K562 (cell line): ENCODE measurements around the gene TMEM208. TPM values are rescaled to one million over a fixed set of nuclear protein-coding genes. Genes with fewer than 3 reads are reported as not detected.

Experiments used
- ATAC-seq: fragments of 200-7000 bp; cut with Tn5 transposase; 3 replicates; pipeline ENCODE4 v1.9.1; 2020; ENCODE audit warnings: moderate library complexity
- BruUV-seq: library from RNA; stranded (reverse); fragments of 400-500 nt; replicated peaks from 2 replicates; lab custom pipeline; 2021; lab: Mats Ljungman, UMichigan
- CTCF ChIA-PET: fragments of 300-600 bp; formaldehyde crosslinking; extraction: SDS; loops from one replicate; lab custom pipeline; 2021; ENCODE audit warnings: low intra/inter-chr PET ratio; lab: Yijun Ruan, JAX
- POLR2A ChIA-PET: fragments of 300-600, 350-650 bp; sonication (Branson Sonifier 250); formaldehyde crosslinking; extraction: SDS; loops from one replicate; lab custom pipeline; 2021; ENCODE audit warnings: antibody characterized with exemption, inconsistent platforms; lab: Yijun Ruan, JAX
- DNase-seq, 4 experiments: peaks; one replicate each; pipeline versions ENCODE4 v3.0.0 to v3.0.0-alpha.2; 2011 to 2018; ENCODE audit warnings: low spot score in 3 of 4, mixed read lengths in 3 of 4; ENCODE audit errors: extremely low read depth in 1 of 4
- FAIRE-seq: peaks from 2 replicates; lab custom pipeline; 2011; peaks lifted over from hg19 to GRCh38; lab: Jason Lieb, UNC
- H2AFZ ChIP-seq: 2 replicates; pipeline ENCODE4 v1.6.0; 2011; ENCODE audit warnings: low read depth, low read length, control low read depth, inconsistent platforms
- H3K27ac ChIP-seq: fragments of 200-600 bp; 3 replicates; pipeline ENCODE4 v1.8.0; 2011; ENCODE audit warnings: low read depth, mild to moderate bottlenecking, control low read depth, inconsistent platforms, low read length, moderate library complexity, mixed read lengths; ENCODE audit errors: extremely low read depth
- H3K27me3 ChIP-seq, 2 experiments: fragments of 300-600 bp in 1 of 2; 2 replicates in 1 of 2; 3 replicates in 1 of 2; pipeline versions ENCODE4 v1.6.0 to v1.8.0; 2011; ENCODE audit warnings: inconsistent platforms in 2 of 2, low read length in 2 of 2, mild to moderate bottlenecking in 1 of 2, mixed read lengths in 1 of 2, moderate library complexity in 1 of 2; ENCODE audit not compliant: control insufficient read depth in 2 of 2, insufficient read depth in 2 of 2
- H3K36me3 ChIP-seq: fragments of 300-600 bp; 3 replicates; pipeline ENCODE4 v1.8.0; 2011; ENCODE audit warnings: mild to moderate bottlenecking, low read length, inconsistent platforms; ENCODE audit not compliant: control insufficient read depth, insufficient read depth
- H3K4me1 ChIP-seq, 2 experiments: fragments of 200-600 bp in 1 of 2; replicated peaks in 1 of 2; 2 replicates in 1 of 2; 3 replicates in 1 of 2; pipeline versions ENCODE4 v1.5.1 to v1.8.0; 2011; ENCODE audit warnings: inconsistent platforms in 2 of 2, low read length in 2 of 2, mild to moderate bottlenecking in 1 of 2, mixed read lengths in 1 of 2, moderate library complexity in 1 of 2; ENCODE audit not compliant: control insufficient read depth in 2 of 2, insufficient read depth in 2 of 2
- H3K4me2 ChIP-seq: 2 replicates; pipeline ENCODE4 v1.6.1; 2011; ENCODE audit warnings: low read length, control low read depth, inconsistent platforms, mixed read lengths; ENCODE audit not compliant: insufficient read depth
- H3K4me3 ChIP-seq: fragments of 200-600 bp; sonication (generic), shearing (Covaris generic); 2 replicates; pipeline ENCODE4 v1.5.1; 2016; ENCODE audit warnings: control low read depth, inconsistent platforms
- H3K79me2 ChIP-seq: fragments of 200-600 bp; 3 replicates; pipeline ENCODE4 v1.8.0; 2011; ENCODE audit warnings: low read length, inconsistent platforms; ENCODE audit not compliant: control insufficient read depth, insufficient read depth
- H3K9ac ChIP-seq, 2 experiments: 2 replicates each; pipeline versions ENCODE4 v1.6.0 to v1.6.1; 2011; ENCODE audit warnings: low read depth in 2 of 2, low read length in 2 of 2, control low read depth in 1 of 2, inconsistent platforms in 1 of 2, mild to moderate bottlenecking in 1 of 2, mixed read lengths in 1 of 2; ENCODE audit not compliant: insufficient read depth in 1 of 2
- H3K9me1 ChIP-seq: one replicate; pipeline ENCODE4 v1.6.0; 2011; ENCODE audit warnings: inconsistent platforms, mild to moderate bottlenecking, low read length, moderate library complexity; ENCODE audit not compliant: control insufficient read depth, insufficient read depth
- H3K9me3 ChIP-seq: replicated peaks from 2 replicates; pipeline ENCODE4 v1.5.1; 2011; ENCODE audit warnings: low read depth, low read length, inconsistent platforms; ENCODE audit not compliant: control insufficient read depth, insufficient read depth
- H4K20me1 ChIP-seq: replicated peaks from 2 replicates; pipeline ENCODE4 v1.6.1; 2011; ENCODE audit warnings: low read length, inconsistent platforms, mixed read lengths; ENCODE audit not compliant: control insufficient read depth, insufficient read depth
- FIP1L1 ChIP-seq: fragments of 200-400 bp; formaldehyde crosslinking; IDR thresholded peaks from 2 replicates; pipeline ENCODE4 v1.6.1; 2018; ENCODE audit warnings: mild to moderate bottlenecking, low read depth, low read length; ENCODE audit not compliant: poor library complexity, severe bottlenecking
- HDAC2 ChIP-seq: fragments of 450-650 bp; IDR thresholded peaks from 2 replicates; pipeline ENCODE4 v1.6.1; 2016; ENCODE audit warnings: mild to moderate bottlenecking
- KDM4B ChIP-seq, 2 experiments: fragments of 450-650 bp in 1 of 2; sonication (generic) in 1 of 2; IDR thresholded peaks; 2 replicates each; pipeline ENCODE4 v1.6.1; 2016 to 2017; ENCODE audit warnings: borderline replicate concordance in 2 of 2, antibody characterized with exemption in 1 of 2, low read depth in 1 of 2, mild to moderate bottlenecking in 1 of 2
- SRF ChIP-seq, 2 experiments: fragments of 250-450, 450-650 bp in 1 of 2; sonication (Bioruptor Pico) in 1 of 2; sonication (generic) in 1 of 2; formaldehyde crosslinking; IDR thresholded peaks; 2 replicates each; pipeline versions ENCODE4 v1.5.0 to v1.5.1; 2020 to 2022; ENCODE audit warnings: mild to moderate bottlenecking in 1 of 2, missing genetic modification reagents in 1 of 2
- TOE1 ChIP-seq, 2 experiments: fragments of 450-650 bp in 1 of 2; sonication (generic) in 1 of 2; formaldehyde crosslinking in 1 of 2; IDR thresholded peaks; 2 replicates each; pipeline versions ENCODE4 v1.7.1 to v1.8.0; 2016 to 2022; ENCODE audit warnings: borderline replicate concordance in 2 of 2, mild to moderate bottlenecking in 2 of 2, antibody characterized with exemption in 1 of 2, inconsistent platforms in 1 of 2, low read depth in 1 of 2, missing genetic modification reagents in 1 of 2, moderate library complexity in 1 of 2
- ZNF3 ChIP-seq: fragments of 250-450 bp; sonication (Bioruptor Pico); IDR thresholded peaks from 2 replicates; pipeline ENCODE4 v1.5.0; 2021; ENCODE audit warnings: mild to moderate bottlenecking, moderate library complexity
- WGBS: fragments of 100-300 bp; shearing (Covaris generic); methylation state at CpG from one replicate; pipeline ENCODE4 v1.1.6; 2016; ENCODE audit warnings: low coverage, mixed read lengths; ENCODE audit not compliant: insufficient coverage; ENCODE audit errors: missing lambda C conversion rate; 5-methylcytosine and 5-hydroxymethylcytosine counted together
- in situ Hi-C: fragments of 300-500 bp; cut with MboI; formaldehyde crosslinking; loops from 4 replicates; pipeline ENCODE4 v1.15.0; 2018; ENCODE audit warnings: inconsistent platforms, mixed read lengths
- intact Hi-C: fragments of 100-400 bp; cut with micrococcal nuclease; formaldehyde crosslinking; loops from 2 replicates; pipeline ENCODE4 v1.14.2; 2022
- polyA plus RNA-seq, 8 experiments: library from polyadenylated mRNA; depleted of rRNA in 4 of 8; stranded (reverse) in 5 of 8; unstranded in 3 of 8; fragments of >200 nt; fragmentation: Nextera tagmentation in 2 of 8; fragmentation: Illumina TruSeq in 1 of 8; extraction: Ambion mirVana in 2 of 8; extraction: Trizol in 1 of 8; gene quantifications; 2 replicates each; pipeline versions ENCODE4 v1.2.1 to v1.2.3, GENCODE V29; 2011 to 2014; ENCODE audit warnings: inconsistent platforms in 1 of 8, missing spikeins in 1 of 8
- total RNA-seq, 7 experiments: library from RNA; depleted of rRNA in 6 of 7; stranded (reverse); fragments of >200 nt in 6 of 7; fragmentation: Illumina TruSeq in 2 of 7; extraction: Trizol in 2 of 7; gene quantifications; 2 replicates each; pipeline versions ENCODE4 v1.2.1 to v1.2.3, GENCODE V29; 2011 to 2021; ENCODE audit warnings: low replicate concordance in 1 of 7
- TF ChIP-seq, protein P1 (sequence below): sonication (generic); formaldehyde crosslinking; IDR thresholded peaks from 2 replicates; pipeline ENCODE4 v1.8.0; 2023; ENCODE audit warnings: mild to moderate bottlenecking, missing genetic modification reagents
- TF ChIP-seq, protein P2 (sequence below), 3 experiments: fragments of 200-800 bp in 1 of 3; sonication (Bioruptor generic) in 1 of 3; sonication (generic) in 1 of 3; formaldehyde crosslinking in 1 of 3; IDR thresholded peaks; 2 replicates each; pipeline versions ENCODE4 v1.6.1 to v1.8.0; 2016 to 2022; ENCODE audit warnings: mild to moderate bottlenecking in 2 of 3, missing compliant biosample characterization in 2 of 3, missing genetic modification characterization in 2 of 3, missing genetic modification reagents in 1 of 3
- TF ChIP-seq, protein P3 (sequence below): sonication (generic); formaldehyde crosslinking; IDR thresholded peaks from 2 replicates; pipeline ENCODE4 v1.4.0; 2020; ENCODE audit warnings: mild to moderate bottlenecking, missing genetic modification reagents
- TF ChIP-seq, protein P4 (sequence below): fragments of 250-450 bp; sonication (Bioruptor Pico); IDR thresholded peaks from 2 replicates; pipeline ENCODE4 v1.5.0; 2022; ENCODE audit warnings: mild to moderate bottlenecking

TMEM208 gene
- total and polyA plus RNA-seq, 9 of the 15 experiments (the other 6 are each of a cell fraction or from before 2014, with no cell fraction given) = 31.8 to 239 (median 54.3) TPM

DNA sequence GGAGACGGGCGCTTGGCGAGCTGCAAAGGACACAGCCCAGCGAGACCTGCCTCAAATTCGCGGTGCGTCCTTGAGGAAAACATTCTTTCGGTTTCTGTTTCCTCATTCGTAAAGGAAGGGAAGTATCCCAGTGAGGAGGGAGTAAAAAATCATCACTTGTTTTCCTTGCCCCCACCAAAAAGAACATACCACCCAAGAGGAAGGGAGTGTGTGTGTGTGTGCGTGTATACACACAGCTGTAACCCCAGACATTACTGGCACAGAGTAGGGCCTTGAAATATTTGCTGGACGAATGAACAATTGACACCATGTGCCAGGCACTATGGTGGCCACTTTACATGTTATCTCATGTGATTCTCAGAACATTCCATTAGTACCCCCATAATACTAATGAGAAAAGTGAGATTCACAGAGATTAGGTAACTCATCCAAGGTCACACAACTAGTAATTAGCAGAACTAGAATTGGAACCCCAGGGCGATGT, 41.2 kb upstream of the TMEM208 start:
- FAIRE-seq (no peak), DNase-seq (no peak), ATAC-seq (no peak)
- H3K79me2 ChIP-seq = peaks cover 14% of the 10 kb centered on the region
- in situ Hi-C loops (no loop called here), intact Hi-C loops (loop anchor here (10.0 kb wide), 2 partner anchors 171 to 231 kb away; no protein-coding TSS in a partner anchor)
- H3K4me1 ChIP-seq = peaks cover 25 to 47% of the 10 kb centered on the region in 2 experiments
- no peaks in the 10 kb centered on the region for H3K9me3 ChIP-seq
- H4K20me1 ChIP-seq = peaks cover 11% of the 10 kb centered on the region
- no peak overlapping the region for H3K27ac ChIP-seq
- no peak overlapping the region for H2AFZ ChIP-seq
- no peak overlapping the region for H3K9ac ChIP-seq
- H3K36me3 ChIP-seq = no peaks in the 10 kb centered on the region
- BruUV-seq = no TSS peak
- H3K27me3 ChIP-seq = no peaks in the 10 kb centered on the region
- CTCF ChIA-PET = interaction anchor here (0.7 to 1.3 kb wide), 4 partner anchors 27 to 168 kb away, joined by 3 to 7 read pairs (median 4); partner anchors contain the start of gene FHOD1
- WGBS = 2% methylated on average over 12 of the region's 12 CpGs
- H3K4me3 ChIP-seq = no peak overlapping the region
- no peak overlapping the region; the same call in 1 of the 2 replicates for H3K4me2 ChIP-seq
- no peaks in the 10 kb centered on the region for H3K9me1 ChIP-seq
- POLR2A ChIA-PET = interaction anchor here (0.6 to 1.3 kb wide), 3 partner anchors 8 to 275 kb away, joined by 3 to 4 read pairs (median 4); no protein-coding TSS in a partner anchor
- no peak for TF ChIP-seq ZNF3 (CRISPR knock-in tag)
- TF ChIP-seq, protein P1, sequence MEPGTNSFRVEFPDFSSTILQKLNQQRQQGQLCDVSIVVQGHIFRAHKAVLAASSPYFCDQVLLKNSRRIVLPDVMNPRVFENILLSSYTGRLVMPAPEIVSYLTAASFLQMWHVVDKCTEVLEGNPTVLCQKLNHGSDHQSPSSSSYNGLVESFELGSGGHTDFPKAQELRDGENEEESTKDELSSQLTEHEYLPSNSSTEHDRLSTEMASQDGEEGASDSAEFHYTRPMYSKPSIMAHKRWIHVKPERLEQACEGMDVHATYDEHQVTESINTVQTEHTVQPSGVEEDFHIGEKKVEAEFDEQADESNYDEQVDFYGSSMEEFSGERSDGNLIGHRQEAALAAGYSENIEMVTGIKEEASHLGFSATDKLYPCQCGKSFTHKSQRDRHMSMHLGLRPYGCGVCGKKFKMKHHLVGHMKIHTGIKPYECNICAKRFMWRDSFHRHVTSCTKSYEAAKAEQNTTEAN = peak; percentile 12; the same call in 1 of the 2 replicates
- TF ChIP-seq HDAC2 = 0 out of 2 replicates have a peak, but pooled peaks have one; percentile 5
- TF ChIP-seq SRF (CRISPR knock-in tag; IDR thresholded peaks at IDR 0.05) = no peak
- TF ChIP-seq FIP1L1 = no peak
- TF ChIP-seq, protein P2, sequence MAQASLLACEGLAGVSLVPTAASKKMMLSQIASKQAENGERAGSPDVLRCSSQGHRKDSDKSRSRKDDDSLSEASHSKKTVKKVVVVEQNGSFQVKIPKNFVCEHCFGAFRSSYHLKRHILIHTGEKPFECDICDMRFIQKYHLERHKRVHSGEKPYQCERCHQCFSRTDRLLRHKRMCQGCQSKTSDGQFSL (CRISPR knock-in tag; IDR thresholded peaks at IDR 0.05) = peak; percentile 4; the same call in 1 of the 2 replicates
- TF ChIP-seq, protein P2 (tag; IDR thresholded peaks at IDR 0.05) = no peak
- TF ChIP-seq, protein P3, sequence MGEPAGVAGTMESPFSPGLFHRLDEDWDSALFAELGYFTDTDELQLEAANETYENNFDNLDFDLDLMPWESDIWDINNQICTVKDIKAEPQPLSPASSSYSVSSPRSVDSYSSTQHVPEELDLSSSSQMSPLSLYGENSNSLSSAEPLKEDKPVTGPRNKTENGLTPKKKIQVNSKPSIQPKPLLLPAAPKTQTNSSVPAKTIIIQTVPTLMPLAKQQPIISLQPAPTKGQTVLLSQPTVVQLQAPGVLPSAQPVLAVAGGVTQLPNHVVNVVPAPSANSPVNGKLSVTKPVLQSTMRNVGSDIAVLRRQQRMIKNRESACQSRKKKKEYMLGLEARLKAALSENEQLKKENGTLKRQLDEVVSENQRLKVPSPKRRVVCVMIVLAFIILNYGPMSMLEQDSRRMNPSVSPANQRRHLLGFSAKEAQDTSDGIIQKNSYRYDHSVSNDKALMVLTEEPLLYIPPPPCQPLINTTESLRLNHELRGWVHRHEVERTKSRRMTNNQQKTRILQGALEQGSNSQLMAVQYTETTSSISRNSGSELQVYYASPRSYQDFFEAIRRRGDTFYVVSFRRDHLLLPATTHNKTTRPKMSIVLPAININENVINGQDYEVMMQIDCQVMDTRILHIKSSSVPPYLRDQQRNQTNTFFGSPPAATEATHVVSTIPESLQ (CRISPR knock-in tag) = 0 out of 2 replicates have a peak, but pooled peaks have one; percentile 1
- TF ChIP-seq TOE1 (IDR thresholded peaks at IDR 0.05; ENCODE audit: borderline replicate concordance) = no peak
- TF ChIP-seq TOE1 (CRISPR knock-in tag; IDR thresholded peaks at IDR 0.05; ENCODE audit: borderline replicate concordance, low read depth) = 0 out of 2 replicates have a peak, but pooled peaks have one; percentile 5
- TF ChIP-seq KDM4B (IDR thresholded peaks at IDR 0.05; ENCODE audit: borderline replicate concordance in 2 of 2, low read depth in 1 of 2) = no peak
- TF ChIP-seq, protein P4, sequence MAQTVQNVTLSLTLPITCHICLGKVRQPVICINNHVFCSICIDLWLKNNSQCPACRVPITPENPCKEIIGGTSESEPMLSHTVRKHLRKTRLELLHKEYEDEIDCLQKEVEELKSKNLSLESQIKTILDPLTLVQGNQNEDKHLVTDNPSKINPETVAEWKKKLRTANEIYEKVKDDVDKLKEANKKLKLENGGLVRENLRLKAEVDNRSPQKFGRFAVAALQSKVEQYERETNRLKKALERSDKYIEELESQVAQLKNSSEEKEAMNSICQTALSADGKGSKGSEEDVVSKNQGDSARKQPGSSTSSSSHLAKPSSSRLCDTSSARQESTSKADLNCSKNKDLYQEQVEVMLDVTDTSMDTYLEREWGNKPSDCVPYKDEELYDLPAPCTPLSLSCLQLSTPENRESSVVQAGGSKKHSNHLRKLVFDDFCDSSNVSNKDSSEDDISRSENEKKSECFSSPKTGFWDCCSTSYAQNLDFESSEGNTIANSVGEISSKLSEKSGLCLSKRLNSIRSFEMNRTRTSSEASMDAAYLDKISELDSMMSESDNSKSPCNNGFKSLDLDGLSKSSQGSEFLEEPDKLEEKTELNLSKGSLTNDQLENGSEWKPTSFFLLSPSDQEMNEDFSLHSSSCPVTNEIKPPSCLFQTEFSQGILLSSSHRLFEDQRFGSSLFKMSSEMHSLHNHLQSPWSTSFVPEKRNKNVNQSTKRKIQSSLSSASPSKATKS = no peak
